Loucy (cell line): Measurements from ENCODE around the gene COL5A3.

Experiments
- CTCF ChIP-seq: fragments of 200-600 bp; sonication (generic); conservative IDR thresholded peaks from 2 replicates; pipeline ENCODE4 v1.5.1; 2014; ENCODE audit warnings: mild to moderate bottlenecking, antibody characterized with exemption, low read length
- EZH2phosphoT487 ChIP-seq: fragments of 200-600 bp; IDR thresholded peaks from 2 replicates; pipeline ENCODE4 v1.6.1; 2018; ENCODE audit warnings: antibody characterized with exemption, mild to moderate bottlenecking, moderate library complexity, borderline replicate concordance

- TF ChIP-seq CTCF, result no peak
- TF ChIP-seq EZH2phosphoT487, result no peak
These were observed 97.6 kb downstream of the COL5A3 start for GRCh38 chr19:9912551-9913236.
